ENCODE data around the gene SREBF1. TPM values are rescaled to one million over a fixed set of nuclear protein-coding genes. Genes with fewer than 3 reads are reported as not detected.

SREBF1 gene
- total and polyA plus RNA-seq, 2 of the 8 experiments (the other 6 are each of a cell fraction or from before 2014, with no cell fraction given): 28.6 to 70.8 TPM

GRCh38 chr17:17789828-17790636, 46.8 kb downstream of the SREBF1 start:
- Histone ChIP-seq H2BK12ac (ENCODE audit: low read depth, low read length) (0 out of 2 replicates have a peak overlapping the region, but pooled peaks have one; percentile 30), H3K4me3 (ENCODE audit: extremely low read depth in 1 of 4, insufficient read depth in 2 of 4, low read depth in 3 of 4, low read length in 4 of 4) (no peak overlapping the region), H3K9ac (replicated peaks in 1 of 4; ENCODE audit: extremely low read depth in 1 of 4, low read depth in 3 of 4, low read length in 3 of 4) (no peak overlapping the region), H3K14ac (ENCODE audit: insufficient read length) (no peak overlapping the region), H3K18ac (ENCODE audit: extremely low read depth, low read length) (no peak overlapping the region), H3K27me3 (replicated peaks in 1 of 4; ENCODE audit: control insufficient read depth in 3 of 4, extremely low read depth in 1 of 4, insufficient read depth in 3 of 4, low read length in 3 of 4) (peaks cover under 1 to 47% (median 26%) of the 10 kb centered on the region in 4 experiments), H3K79me2 (ENCODE audit: control insufficient read depth in 1 of 2, insufficient read depth in 2 of 2, low read length in 2 of 2) (no peaks in the 10 kb centered on the region), H3K56ac (replicated peaks; ENCODE audit: insufficient read length, low read depth, low read length) (no peak overlapping the region), H3K9me3 (ENCODE audit: insufficient read depth in 2 of 2, low read depth in 1 of 2, low read length in 1 of 2) (no peaks in the 10 kb centered on the region), H3K79me1 (ENCODE audit: low read depth, low read length) (no peaks in the 10 kb centered on the region), H4K8ac (ENCODE audit: extremely low read depth, insufficient read depth, low read length) (no peak overlapping the region), H4K20me1 (replicated peaks in 1 of 2; ENCODE audit: control insufficient read depth in 1 of 2, insufficient read depth in 2 of 2, low read length in 2 of 2) (peaks cover 0 to 6% of the 10 kb centered on the region in 2 experiments), H4K91ac (replicated peaks; ENCODE audit: insufficient read length, low read length) (no peak overlapping the region), H3K4ac (replicated peaks; ENCODE audit: insufficient read length, low read depth, low read length) (no peak overlapping the region), H3K23ac (ENCODE audit: insufficient read length) (no peak overlapping the region), H2BK120ac (replicated peaks; ENCODE audit: low read depth, low read length) (no peak overlapping the region), H3K4me2 (ENCODE audit: insufficient read depth in 1 of 2, low read depth in 2 of 2, low read length in 2 of 2) (no peak overlapping the region), H3K27ac (ENCODE audit: low read depth, low read length) (no peak overlapping the region), H2BK5ac (ENCODE audit: low read depth, low read length) (no peak overlapping the region), H2AK5ac (ENCODE audit: low read depth, low read length) (no peak overlapping the region), H3K36me3 (ENCODE audit: control insufficient read depth in 2 of 4, insufficient read depth in 4 of 4, low read length in 3 of 4) (no peaks in the 10 kb centered on the region), H2AFZ (ENCODE audit: low read length) (no peak overlapping the region), H3K4me1 (replicated peaks in 1 of 4; ENCODE audit: control insufficient read depth in 3 of 4, insufficient read depth in 4 of 4, low read length in 3 of 4) (peaks cover 8 to 36% (median 24%) of the 10 kb centered on the region in 4 experiments), H3K23me2 (ENCODE audit: low read depth, low read length) (peaks cover 3% of the 10 kb centered on the region; the same call in 1 of the 2 replicates), H4K5ac (ENCODE audit: insufficient read length, low read depth, low read length) (no peak overlapping the region), H2BK15ac (ENCODE audit: low read length) (0 out of 2 replicates have a peak overlapping the region, but pooled peaks have one; percentile 29), H2BK20ac (ENCODE audit: low read length) (no peak overlapping the region)
- DNase-seq (ENCODE audit: low read depth in 1 of 2, low spot score in 2 of 2): no peak
- ChIA-PET CTCF (ENCODE audit: partially characterized antibody) (interaction anchor here (0.5 to 2.8 kb wide), 11 partner anchors 9 to 291 kb away, joined by 3 to 11 read pairs (median 5); no protein-coding TSS in a partner anchor), POLR2A (ENCODE audit: partially characterized antibody) (interaction anchor here (0.9 to 2.0 kb wide), 4 partner anchors 8 to 65 kb away, joined by 3 to 7 read pairs (median 4); no protein-coding TSS in a partner anchor)
- no peak for FAIRE-seq
- 84% methylated on average over 12 of the region's 12 CpGs; no CpG with 5 or more reads in 1 of the 2 experiments for WGBS, 2 experiments (ENCODE audit: extremely low coverage in 1 of 2, insufficient coverage in 1 of 2, insufficient read length in 1 of 2, insufficient replicate concordance in 2 of 2, low coverage in 1 of 2, low lambda C conversion rate in 2 of 2, missing lambda C conversion rate in 1 of 2)
- TF ChIP-seq RFX5 (IDR thresholded peaks at IDR 0.05; ENCODE audit: borderline replicate concordance, low read depth, low read length): no peak
- no peak for TF ChIP-seq YY1 (IDR thresholded peaks at IDR 0.05; ENCODE audit: low read depth, low read length)
- no peak for TF ChIP-seq EZH2 (IDR thresholded peaks at IDR 0.05; ENCODE audit: low read depth, low read length, severe bottlenecking)
- TF ChIP-seq CTCF (IDR thresholded peaks at IDR 0.05; ENCODE audit: control extremely low read depth in 1 of 3, insufficient read depth in 1 of 3, low read depth in 1 of 3, low read length in 3 of 3): no peak
- no peak for TF ChIP-seq SIX5 (IDR thresholded peaks at IDR 0.05; ENCODE audit: low read depth, low read length)
- TF ChIP-seq KDM1A (IDR thresholded peaks at IDR 0.05; ENCODE audit: borderline replicate concordance, low read length): no peak
- no peak for TF ChIP-seq ATF2 (IDR thresholded peaks at IDR 0.05; ENCODE audit: low read length)
